GM12878 (cell line): ENCODE results near the gene CALM3.

Experiments used
- CTCF ChIP-seq, 3 experiments: IDR thresholded peaks in 2 of 3; conservative IDR thresholded peaks in 1 of 3; 2 replicates each; pipeline ENCODE4 v1.5.1; 2011; ENCODE audit warnings: low read depth in 3 of 3, low read length in 3 of 3, mild to moderate bottlenecking in 3 of 3, control low read depth in 2 of 3, moderate library complexity in 2 of 3, inconsistent platforms in 1 of 3, mixed read lengths in 1 of 3; ENCODE audit not compliant: control insufficient read depth in 2 of 3, insufficient read depth in 1 of 3; ENCODE audit errors: extremely low read depth in 1 of 3
- GABPA ChIP-seq: IDR thresholded peaks from 2 replicates; pipeline ENCODE4 v1.6.1; 2014; ENCODE audit warnings: antibody characterized with exemption, low read depth, mild to moderate bottlenecking, inconsistent platforms
- KDM1A ChIP-seq: fragments of 200-600 bp; sonication (generic); IDR thresholded peaks from 2 replicates; pipeline ENCODE4 v1.6.1; 2016; ENCODE audit warnings: borderline replicate concordance

DNA sequence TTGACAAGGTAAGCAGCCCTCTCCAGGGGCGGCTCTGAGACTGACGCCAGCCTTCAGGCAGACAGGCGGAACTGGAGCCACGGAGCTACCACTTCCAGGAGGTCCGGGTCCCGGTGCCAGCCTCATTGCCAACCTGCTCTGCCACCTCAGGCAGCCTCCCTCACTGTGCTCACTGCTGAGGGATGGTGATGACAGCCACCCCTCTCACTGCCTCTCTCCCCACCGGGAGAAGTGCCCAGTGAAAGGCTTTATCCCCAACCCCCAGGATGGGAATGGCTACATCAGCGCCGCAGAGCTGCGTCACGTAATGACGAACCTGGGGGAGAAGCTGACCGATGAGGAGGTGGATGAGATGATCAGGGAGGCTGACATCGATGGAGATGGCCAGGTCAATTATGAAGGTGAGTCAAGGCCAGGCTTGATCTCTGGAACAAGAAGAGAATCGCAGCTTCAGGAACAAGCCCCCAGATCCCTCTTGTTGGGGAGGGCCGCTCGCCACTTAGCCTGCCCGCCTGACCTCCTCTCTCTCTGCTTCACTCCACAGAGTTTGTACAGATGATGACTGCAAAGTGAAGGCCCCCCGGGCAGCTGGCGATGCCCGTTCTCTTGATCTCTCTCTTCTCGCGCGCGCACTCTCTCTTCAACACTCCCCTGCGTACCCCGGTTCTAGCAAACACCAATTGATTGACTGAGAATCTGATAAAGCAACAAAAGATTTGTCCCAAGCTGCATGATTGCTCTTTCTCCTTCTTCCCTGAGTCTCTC is 7.6 kb downstream of the CALM3 start:
- no peak for TF ChIP-seq KDM1A
- no peak for TF ChIP-seq GABPA
- no peak for TF ChIP-seq CTCF (IDR thresholded peaks at IDR 0.05 in 2 of 3, conservative IDR thresholded peaks at IDR 0.05 in 1 of 3; ENCODE audit: control insufficient read depth in 2 of 3, extremely low read depth in 1 of 3, insufficient read depth in 1 of 3, low read depth in 3 of 3, low read length in 3 of 3)
